ENCODE data around the gene PDCD7. TPM values are rescaled to one million over a fixed set of nuclear protein-coding genes. Genes with fewer than 3 reads are reported as not detected.

Gene PDCD7
- total RNA-seq, 1 donor from 2014 or later = 13.6 TPM

- H3K27ac Mint-ChIP-seq (ENCODE audit: unreplicated experiment) = no peak overlapping the region
- no peak overlapping the region for H3K4me3 Mint-ChIP-seq (ENCODE audit: unreplicated experiment)
- TF ChIP-seq CTCF (IDR thresholded peaks at IDR 0.05; ENCODE audit: partially characterized antibody, unreplicated experiment) = no peak
Measured at GRCh38 chr15:65091946-65092770, 41.5 kb downstream of the PDCD7 start.

GRCh38 chr15:65089206-65089824 is 44.3 kb downstream of the PDCD7 start:
- Mint-ChIP-seq H3K4me1 (ENCODE audit: low read depth, unreplicated experiment) (peaks cover 14% of the 10 kb centered on the region), H3K27ac (ENCODE audit: unreplicated experiment) (no peak overlapping the region), H3K9me3 (ENCODE audit: unreplicated experiment) (peaks cover 5% of the 10 kb centered on the region), H3K4me3 (ENCODE audit: unreplicated experiment) (no peak overlapping the region), H3K27me3 (ENCODE audit: unreplicated experiment) (no peaks in the 10 kb centered on the region), H3K36me3 (ENCODE audit: unreplicated experiment) (no peaks in the 10 kb centered on the region)
- DNase-seq = no peak
- no peak for TF ChIP-seq CTCF (IDR thresholded peaks at IDR 0.05; ENCODE audit: partially characterized antibody, unreplicated experiment)

More at GRCh38 chr15:65091946-65092770, 41.5 kb downstream of the PDCD7 start:
- Mint-ChIP-seq H3K4me1 (ENCODE audit: low read depth, unreplicated experiment) (peaks cover 6% of the 10 kb centered on the region), H3K9me3 (ENCODE audit: unreplicated experiment) (peaks cover 3% of the 10 kb centered on the region), H3K27me3 (ENCODE audit: unreplicated experiment) (no peaks in the 10 kb centered on the region), H3K36me3 (ENCODE audit: unreplicated experiment) (no peaks in the 10 kb centered on the region)
- DNase-seq = no peak

- TF ChIP-seq CTCF (IDR thresholded peaks at IDR 0.05; ENCODE audit: partially characterized antibody, unreplicated experiment) = no peak
- Mint-ChIP-seq H3K4me1 (ENCODE audit: low read depth, unreplicated experiment) (peaks cover 19% of the 10 kb centered on the region), H3K4me3 (ENCODE audit: unreplicated experiment) (no peak overlapping the region), H3K27me3 (ENCODE audit: unreplicated experiment) (peaks cover 4% of the 10 kb centered on the region), H3K9me3 (ENCODE audit: unreplicated experiment) (peaks cover 7% of the 10 kb centered on the region), H3K27ac (ENCODE audit: unreplicated experiment) (no peak overlapping the region), H3K36me3 (ENCODE audit: unreplicated experiment) (no peaks in the 10 kb centered on the region)
- DNase-seq = no peak
Measured at GRCh38 chr15:65088643-65089021, 45.0 kb downstream of the PDCD7 start.

- peaks cover 6% of the 10 kb centered on the region for H3K9me3 Mint-ChIP-seq (ENCODE audit: unreplicated experiment)
- no peaks in the 10 kb centered on the region for H3K36me3 Mint-ChIP-seq (ENCODE audit: unreplicated experiment)
- H3K4me1 Mint-ChIP-seq (ENCODE audit: low read depth, unreplicated experiment) = peaks cover 24% of the 10 kb centered on the region
- H3K27ac Mint-ChIP-seq (ENCODE audit: unreplicated experiment) = no peak overlapping the region
- no peak for TF ChIP-seq CTCF (IDR thresholded peaks at IDR 0.05; ENCODE audit: partially characterized antibody, unreplicated experiment)
- no peak for DNase-seq
- H3K4me3 Mint-ChIP-seq (ENCODE audit: unreplicated experiment) = no peak overlapping the region
- peaks cover 4% of the 10 kb centered on the region for H3K27me3 Mint-ChIP-seq (ENCODE audit: unreplicated experiment)
Measured at GRCh38 chr15:65087873-65088642, 45.5 kb downstream of the PDCD7 start.

Data from glutamatergic neuron (in vitro differentiated cells).